Natural killer cell treated with Interleukin-12 subunit alpha and Interleukin-12 subunit beta and Interleukin-15 and Interleukin-18, amount 100 ng/mL, for 72 hours (primary cell): Measurements from ENCODE around the gene ITIH2. TPM values are rescaled to one million over a fixed set of nuclear protein-coding genes. Genes with fewer than 3 reads are reported as not detected.
"Not testable (repeated sequence)": the region's sequence is repeated elsewhere in the genome, so short reads cannot be mapped to it uniquely, and the experiment has no call there.

Source experiments
- ATAC-seq, 2 donors: fragments of 150-1000 bp; cut with Tn5 transposase in 1 of 2; sonication (Bioruptor Pico), chemical (Tn5 transposase) in 1 of 2; 2 replicates each; pipeline ENCODE4 v1.10.0; 2021
- DNase-seq: peaks from one replicate; pipeline ENCODE4 v3.0.0; 2022; ENCODE audit warnings: low spot score
- H3K27ac Mint-ChIP-seq, 2 donors: 1 replicate in 1 of 2; 2 replicates in 1 of 2; pipeline ENCODE4 v1.8.0; 2022; ENCODE audit warnings: mixed read lengths in 2 of 2, mild to moderate bottlenecking in 1 of 2, moderate library complexity in 1 of 2
- H3K27me3 Mint-ChIP-seq, 2 donors: 1 replicate in 1 of 2; 2 replicates in 1 of 2; pipeline ENCODE4 v1.8.0; 2022; ENCODE audit warnings: mixed read lengths in 2 of 2
- H3K36me3 Mint-ChIP-seq: one replicate; pipeline ENCODE4 v1.8.0; 2022; ENCODE audit warnings: mixed read lengths
- H3K4me1 Mint-ChIP-seq, 2 donors: 1 replicate in 1 of 2; 2 replicates in 1 of 2; pipeline ENCODE4 v1.8.0; 2022; ENCODE audit warnings: low read depth in 2 of 2, mixed read lengths in 2 of 2, mild to moderate bottlenecking in 1 of 2
- H3K4me3 Mint-ChIP-seq: one replicate; pipeline ENCODE4 v1.8.0; 2022; ENCODE audit warnings: mixed read lengths
- H3K9me3 Mint-ChIP-seq: 2 replicates; pipeline ENCODE4 v1.8.0; 2022; ENCODE audit warnings: mixed read lengths
- total RNA-seq, 2 donors: library from RNA; stranded (reverse); gene quantifications; one replicate each; pipeline ENCODE4 v1.2.3, GENCODE V29; 2022

ITIH2 gene
- total RNA-seq, 2 donors from 2014 or later: not detected

GRCh38 chr10:7680078-7680477 is 23.0 kb upstream of the ITIH2 start:
- not testable (repeated sequence) for ATAC-seq, H3K27ac Mint-ChIP-seq, DNase-seq, H3K36me3 Mint-ChIP-seq, H3K4me3 Mint-ChIP-seq, H3K9me3 Mint-ChIP-seq, H3K4me1 Mint-ChIP-seq
- H3K27me3 Mint-ChIP-seq: peaks cover 31 to 52% of the 10 kb centered on the region in 2 donors

DNA sequence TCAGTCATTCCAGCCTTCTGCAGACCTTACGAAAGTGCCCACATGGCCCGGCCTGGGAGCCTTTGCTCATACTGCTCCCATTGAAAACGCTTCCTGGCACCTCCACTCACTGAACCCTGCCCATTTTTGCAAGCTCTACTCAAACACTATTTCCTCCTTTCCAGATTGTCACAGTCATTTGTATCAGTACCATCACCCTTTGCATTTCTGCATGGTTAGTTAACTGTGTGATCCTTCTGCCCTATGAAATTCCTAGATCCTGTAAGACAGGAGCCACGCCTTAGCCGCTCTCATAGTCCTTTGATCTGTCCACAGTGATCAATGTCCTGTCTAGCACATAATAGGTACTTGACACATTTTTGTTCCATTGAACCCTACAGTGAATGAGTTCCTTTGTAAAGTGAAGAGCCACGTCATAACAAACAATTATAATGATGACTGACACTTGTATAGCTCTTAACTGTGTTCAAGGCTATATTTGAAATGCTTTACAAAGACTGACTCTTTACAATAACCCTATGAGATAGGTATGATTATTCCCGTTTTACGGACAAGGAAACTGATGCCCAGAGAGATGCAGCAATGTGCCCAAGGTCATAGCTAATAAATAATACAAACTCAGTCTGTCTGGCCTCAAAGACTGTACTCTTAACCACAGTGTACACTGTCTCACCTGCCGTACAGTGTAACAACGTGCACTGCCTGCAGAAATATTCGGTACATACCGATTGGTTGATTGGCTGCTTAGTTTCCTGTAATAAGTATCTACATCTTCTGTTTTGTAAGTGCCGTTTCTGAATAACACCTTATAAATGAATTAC is 16.6 kb upstream of the ITIH2 start:
- H3K9me3 Mint-ChIP-seq: no peaks in the 10 kb centered on the region
- ATAC-seq: no peak
- no peak overlapping the region for H3K4me3 Mint-ChIP-seq
- DNase-seq: no peak
- peaks cover 5% of the 10 kb centered on the region for H3K36me3 Mint-ChIP-seq
- H3K4me1 Mint-ChIP-seq: peaks cover 12 to 16% of the 10 kb centered on the region in 2 donors
- H3K27me3 Mint-ChIP-seq: peaks cover 29 to 39% of the 10 kb centered on the region in 2 donors
- no peak overlapping the region for H3K27ac Mint-ChIP-seq

GRCh38 chr10:7687228-7687907 is 15.7 kb upstream of the ITIH2 start:
- Mint-ChIP-seq H3K27ac (no peak overlapping the region), H3K27me3 (peaks cover 24 to 31% of the 10 kb centered on the region in 2 donors), H3K9me3 (no peaks in the 10 kb centered on the region), H3K36me3 (peaks cover 3% of the 10 kb centered on the region), H3K4me1 (peaks cover 13 to 17% of the 10 kb centered on the region in 2 donors), H3K4me3 (no peak overlapping the region)
- ATAC-seq: peak; percentile 79 to 85
- DNase-seq: peak; percentile 83

DNA sequence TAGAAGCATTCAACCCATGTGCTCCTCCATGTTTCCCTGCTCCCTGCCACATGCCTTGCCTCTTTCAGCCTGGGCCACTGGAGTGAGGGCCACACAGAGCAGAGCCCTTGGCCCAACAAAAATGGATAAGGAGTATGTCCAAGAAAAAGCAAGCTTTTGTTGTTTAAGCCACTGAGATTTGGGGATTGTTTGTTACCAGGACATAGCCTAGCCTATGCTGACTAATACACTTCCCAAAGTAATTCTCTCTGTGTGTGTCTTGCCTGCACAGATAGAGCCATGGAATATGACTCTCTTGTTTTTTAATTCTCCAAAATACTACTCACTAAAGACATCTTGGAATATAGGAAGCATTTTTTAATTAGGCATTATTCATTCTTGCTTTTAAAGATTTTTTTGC is 13.5 kb upstream of the ITIH2 start:
- Mint-ChIP-seq H3K4me3 (no peak overlapping the region), H3K27ac (no peak overlapping the region), H3K4me1 (peaks cover 13 to 17% of the 10 kb centered on the region in 2 donors), H3K27me3 (peaks cover 20 to 21% of the 10 kb centered on the region in 2 donors), H3K9me3 (no peaks in the 10 kb centered on the region), H3K36me3 (peaks cover 8% of the 10 kb centered on the region)
- DNase-seq (no peak), ATAC-seq (no peak)

- DNase-seq (peak; percentile 67), ATAC-seq (peak; percentile 54 to 83)
- not testable (repeated sequence) for H3K4me3 Mint-ChIP-seq, H3K36me3 Mint-ChIP-seq, H3K9me3 Mint-ChIP-seq
- Mint-ChIP-seq H3K27me3 (peaks cover 12 to 15% of the 10 kb centered on the region in 2 donors), H3K27ac (peak overlapping the region in 1 of 2 donors; percentile 2), H3K4me1 (peaks cover 13 to 17% of the 10 kb centered on the region in 2 donors)
Observed at GRCh38 chr10:7690885-7691597, 12.1 kb upstream of the ITIH2 start.

DNA sequence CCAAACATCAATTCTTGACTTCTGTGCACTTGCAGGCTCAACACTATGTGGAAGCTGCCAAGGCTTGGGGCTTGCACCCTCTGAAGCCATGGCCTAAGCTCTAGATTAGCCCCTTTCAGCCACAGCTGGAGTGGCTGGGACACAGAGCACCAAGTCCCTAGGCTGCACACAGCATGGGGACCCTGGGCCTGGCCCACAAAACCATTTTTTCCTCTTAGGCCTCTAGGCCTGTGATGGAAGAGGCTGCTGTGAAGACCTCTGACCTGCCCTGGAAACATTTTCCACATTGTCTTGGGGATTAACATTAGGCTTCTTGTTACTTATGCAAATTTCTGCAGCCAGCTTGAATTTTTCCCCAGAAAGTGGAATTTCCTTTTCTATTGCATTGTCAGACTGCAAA is 10.7 kb upstream of the ITIH2 start:
- H3K27me3 Mint-ChIP-seq: peaks cover 10 to 12% of the 10 kb centered on the region in 2 donors
- not testable (repeated sequence) for H3K9me3 Mint-ChIP-seq, DNase-seq, H3K36me3 Mint-ChIP-seq, H3K4me3 Mint-ChIP-seq, ATAC-seq, H3K27ac Mint-ChIP-seq
- H3K4me1 Mint-ChIP-seq: peaks cover 9 to 15% of the 10 kb centered on the region in 2 donors

DNA sequence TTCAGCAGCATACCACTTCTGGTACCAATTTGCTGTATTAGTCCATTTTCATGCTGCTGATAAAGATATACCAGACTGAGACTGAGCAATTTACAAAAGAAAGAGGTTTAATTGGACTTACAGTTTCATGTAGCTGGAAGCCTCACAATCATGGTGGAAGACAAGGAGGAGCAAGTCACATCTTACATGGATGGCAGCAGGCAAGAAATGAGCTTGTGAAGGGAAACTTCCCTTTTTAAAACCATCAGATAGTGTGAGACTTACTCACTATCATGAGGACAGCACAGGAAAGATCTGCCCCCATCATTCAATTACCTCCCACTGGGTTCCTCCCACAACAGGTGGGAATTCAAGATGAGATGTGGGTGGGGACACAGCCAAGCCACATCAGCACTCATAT is 9.9 kb upstream of the ITIH2 start:
- DNase-seq, H3K9me3 Mint-ChIP-seq, ATAC-seq, H3K4me3 Mint-ChIP-seq, H3K27ac Mint-ChIP-seq, H3K36me3 Mint-ChIP-seq: not testable (repeated sequence)
- H3K4me1 Mint-ChIP-seq: peaks cover 5 to 15% of the 10 kb centered on the region in 2 donors
- peaks cover 9 to 18% of the 10 kb centered on the region in 2 donors for H3K27me3 Mint-ChIP-seq

DNA sequence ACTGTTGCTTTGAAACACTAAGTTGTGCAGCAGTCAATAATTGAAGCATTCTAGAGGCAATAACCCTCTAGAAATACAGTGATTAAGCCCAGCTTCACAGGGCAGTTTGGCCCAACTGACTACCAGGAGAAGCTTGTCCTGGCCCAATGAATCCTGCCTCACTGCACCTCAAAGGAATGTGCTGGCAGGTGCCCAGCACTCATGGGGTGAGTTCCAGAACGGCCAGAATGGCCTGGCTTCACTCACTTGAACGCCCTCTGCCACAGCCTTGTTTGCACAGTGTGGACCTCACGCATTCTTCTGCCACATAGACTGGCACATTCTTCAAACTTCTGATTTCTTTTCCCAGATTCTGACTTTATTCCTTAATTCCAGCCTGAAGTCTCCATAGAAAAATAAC is 6.6 kb upstream of the ITIH2 start:
- ATAC-seq (no peak), DNase-seq (no peak)
- Mint-ChIP-seq H3K4me3 (no peak overlapping the region), H3K9me3 (no peaks in the 10 kb centered on the region), H3K27ac (no peak overlapping the region), H3K4me1 (peaks cover 1 to 2% of the 10 kb centered on the region in 2 donors), H3K27me3 (peaks cover 14 to 29% of the 10 kb centered on the region in 2 donors), H3K36me3 (peaks cover 8% of the 10 kb centered on the region)

DNA sequence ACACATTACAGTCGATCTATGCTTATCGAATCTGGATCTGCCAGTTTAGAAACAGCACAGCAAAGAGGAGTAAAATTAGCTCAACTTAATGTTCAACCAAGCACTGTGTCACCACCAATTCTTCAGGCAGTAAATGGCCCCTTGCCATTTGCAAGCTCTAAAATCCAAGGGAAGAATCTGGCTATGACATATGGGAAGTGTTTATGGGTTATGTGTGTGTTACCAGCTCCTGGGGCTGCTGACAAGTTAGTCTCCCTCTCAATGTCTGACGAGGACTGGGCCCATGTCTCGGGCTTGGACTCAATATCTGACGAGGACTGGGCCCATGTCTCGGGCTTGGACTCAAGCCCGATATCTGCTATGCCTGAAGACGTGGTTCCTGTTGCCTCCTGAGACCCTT is 5.7 kb upstream of the ITIH2 start:
- Mint-ChIP-seq H3K27ac (no peak overlapping the region), H3K4me1 (no peaks in the 10 kb centered on the region), H3K4me3 (no peak overlapping the region), H3K9me3 (no peaks in the 10 kb centered on the region), H3K27me3 (peaks cover 16 to 34% of the 10 kb centered on the region in 2 donors), H3K36me3 (peaks cover 8% of the 10 kb centered on the region)
- DNase-seq (no peak), ATAC-seq (no peak)

DNA sequence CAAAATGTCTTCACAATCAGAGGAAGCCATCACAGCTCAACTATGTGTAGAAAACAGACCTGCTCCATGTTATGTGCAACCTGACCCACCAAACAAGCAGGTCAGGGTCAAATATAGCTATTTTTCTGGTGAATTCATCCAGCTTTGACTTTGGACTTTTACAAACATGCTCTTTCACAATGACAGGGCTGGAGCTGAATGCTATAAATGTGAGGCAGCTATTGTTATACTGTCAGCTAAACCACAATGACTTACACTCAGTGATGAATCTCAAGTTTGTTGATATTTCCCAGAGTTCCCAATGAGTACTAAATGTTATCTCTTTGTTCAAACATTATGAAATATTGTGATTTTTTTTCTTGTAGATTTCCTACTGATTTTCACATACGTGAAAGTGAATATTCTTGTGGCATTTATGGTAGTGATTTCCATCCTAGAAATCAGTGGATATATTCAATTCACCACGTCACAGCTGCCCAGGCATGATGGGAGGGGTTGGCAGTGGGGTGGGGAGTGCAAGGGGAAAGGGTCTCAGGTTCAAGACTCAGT is 2.5 kb upstream of the ITIH2 start:
- H3K4me3 Mint-ChIP-seq: no peak overlapping the region
- no peaks in the 10 kb centered on the region for H3K9me3 Mint-ChIP-seq
- DNase-seq: no peak
- ATAC-seq: no peak
- no peaks in the 10 kb centered on the region for H3K36me3 Mint-ChIP-seq
- H3K27me3 Mint-ChIP-seq: peaks cover 22 to 35% of the 10 kb centered on the region in 2 donors
- no peaks in the 10 kb centered on the region for H3K4me1 Mint-ChIP-seq
- no peak overlapping the region for H3K27ac Mint-ChIP-seq

- ATAC-seq (no peak), DNase-seq (no peak)
- Mint-ChIP-seq H3K36me3 (no peaks in the 10 kb centered on the region), H3K27me3 (peaks cover 25 to 36% of the 10 kb centered on the region in 2 donors), H3K4me1 (no peaks in the 10 kb centered on the region), H3K27ac (no peak overlapping the region), H3K9me3 (no peaks in the 10 kb centered on the region), H3K4me3 (no peak overlapping the region)
Observed at GRCh38 chr10:7701158-7701742, 1.9 kb upstream of the ITIH2 start.

DNA sequence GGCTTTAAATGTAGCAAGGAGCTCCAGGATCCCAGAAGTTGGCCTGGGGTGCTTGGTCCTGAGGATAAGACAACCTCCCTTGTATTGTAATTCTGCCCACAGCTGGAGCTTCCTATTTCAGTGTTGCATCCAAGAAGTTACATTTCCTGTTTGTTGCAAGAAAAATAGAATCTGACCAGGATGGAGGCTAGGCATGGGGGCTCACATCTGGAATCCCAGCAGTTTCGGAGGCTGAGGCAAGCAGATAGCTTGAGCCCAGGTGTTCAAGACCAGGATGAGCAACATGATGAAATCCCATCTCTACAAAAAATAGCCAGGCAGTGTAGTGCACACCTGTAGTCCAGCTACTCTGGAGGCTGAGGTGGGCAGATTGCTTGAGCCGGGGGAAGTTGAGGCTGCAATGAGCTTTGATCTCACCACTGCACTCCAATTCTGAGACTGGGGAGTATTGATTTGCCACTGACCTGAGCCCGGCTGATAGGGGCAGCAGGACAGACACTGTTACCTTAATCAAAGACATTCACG is 766 bp upstream of the ITIH2 start:
- no peak for ATAC-seq
- H3K4me3 Mint-ChIP-seq: no peak overlapping the region
- DNase-seq: no peak
- H3K4me1 Mint-ChIP-seq: no peaks in the 10 kb centered on the region
- H3K27ac Mint-ChIP-seq: no peak overlapping the region
- peaks cover 29 to 44% of the 10 kb centered on the region in 2 donors for H3K27me3 Mint-ChIP-seq
- H3K36me3 Mint-ChIP-seq: no peaks in the 10 kb centered on the region
- H3K9me3 Mint-ChIP-seq: no peaks in the 10 kb centered on the region
